ENCODE measurements around the gene CNIH2. TPM values are rescaled to one million over a fixed set of nuclear protein-coding genes. Genes with fewer than 3 reads are reported as not detected.

Gene CNIH2
- total and polyA plus RNA-seq, 2 of the 13 experiments (the other 11 are each of a cell fraction or from before 2014, with no cell fraction given): 0.60 to 0.69 TPM

DNA sequence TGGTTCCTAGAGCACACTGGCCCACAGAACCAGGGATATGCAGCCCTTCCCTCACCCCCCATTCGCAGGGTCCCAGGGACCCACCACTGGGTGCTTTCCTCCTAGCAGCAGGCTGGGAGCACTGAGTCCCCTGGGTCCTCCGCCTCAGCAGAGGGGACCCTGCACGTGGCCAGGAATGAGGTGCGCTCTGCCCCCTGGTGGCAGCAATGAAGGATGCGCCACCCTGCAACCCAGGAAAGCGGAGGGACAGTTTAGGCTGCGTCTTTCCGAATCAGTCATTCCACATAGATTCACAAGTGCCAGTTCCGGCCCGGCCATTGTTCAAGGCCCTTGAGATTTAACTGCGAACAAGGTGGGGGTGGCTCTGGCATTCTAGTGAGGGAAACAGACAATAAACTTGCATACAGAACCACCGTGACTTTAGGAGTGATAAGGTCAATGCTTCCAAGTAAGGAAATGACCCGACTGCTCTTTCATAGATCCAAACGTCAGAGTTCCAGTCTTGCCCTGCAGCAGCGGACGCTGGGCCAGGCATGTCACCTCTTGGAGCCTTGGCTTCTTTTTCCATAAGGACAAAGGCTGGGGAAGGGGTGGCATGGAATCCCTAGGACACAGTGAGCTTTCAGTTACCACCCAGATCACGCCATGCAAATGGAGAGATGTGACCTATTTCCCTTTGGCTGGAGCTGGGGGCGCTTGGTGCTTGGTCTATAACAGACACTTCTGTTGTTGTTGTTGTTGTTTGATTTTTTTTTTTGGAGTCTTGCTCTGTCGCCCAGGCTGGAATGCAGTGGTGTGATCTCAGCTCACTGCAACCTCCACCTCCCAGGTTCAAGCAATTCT is 50.5 kb downstream of the CNIH2 start (continued):
- TF ChIP-seq, protein P1, sequence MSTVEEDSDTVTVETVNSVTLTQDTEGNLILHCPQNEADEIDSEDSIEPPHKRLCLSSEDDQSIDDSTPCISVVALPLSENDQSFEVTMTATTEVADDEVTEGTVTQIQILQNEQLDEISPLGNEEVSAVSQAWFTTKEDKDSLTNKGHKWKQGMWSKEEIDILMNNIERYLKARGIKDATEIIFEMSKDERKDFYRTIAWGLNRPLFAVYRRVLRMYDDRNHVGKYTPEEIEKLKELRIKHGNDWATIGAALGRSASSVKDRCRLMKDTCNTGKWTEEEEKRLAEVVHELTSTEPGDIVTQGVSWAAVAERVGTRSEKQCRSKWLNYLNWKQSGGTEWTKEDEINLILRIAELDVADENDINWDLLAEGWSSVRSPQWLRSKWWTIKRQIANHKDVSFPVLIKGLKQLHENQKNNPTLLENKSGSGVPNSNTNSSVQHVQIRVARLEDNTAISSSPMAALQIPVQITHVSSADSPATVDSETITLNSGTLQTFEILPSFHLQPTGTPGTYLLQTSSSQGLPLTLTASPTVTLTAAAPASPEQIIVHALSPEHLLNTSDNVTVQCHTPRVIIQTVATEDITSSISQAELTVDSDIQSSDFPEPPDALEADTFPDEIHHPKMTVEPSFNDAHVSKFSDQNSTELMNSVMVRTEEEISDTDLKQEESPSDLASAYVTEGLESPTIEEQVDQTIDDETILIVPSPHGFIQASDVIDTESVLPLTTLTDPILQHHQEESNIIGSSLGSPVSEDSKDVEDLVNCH (CRISPR knock-in tag; IDR thresholded peaks at IDR 0.05): no peak
- TF ChIP-seq NKX3-1 (CRISPR knock-in tag; IDR thresholded peaks at IDR 0.05) (no peak), ZNF337 (CRISPR knock-in tag; IDR thresholded peaks at IDR 0.05; ENCODE audit: borderline replicate concordance, low read depth) (no peak), POGZ (CRISPR knock-in tag; IDR thresholded peaks at IDR 0.05) (no peak), ZBTB7B (CRISPR knock-in tag; IDR thresholded peaks at IDR 0.05) (peak; percentile 87), CCAR2 (optimal IDR thresholded peaks at IDR 0.05; ENCODE audit: low read depth, low read length) (no peak), TAF1 (CRISPR knock-in tag; IDR thresholded peaks at IDR 0.05) (peak; percentile 50; the same call in 1 of the 2 replicates), ZNF878 (CRISPR knock-in tag; IDR thresholded peaks at IDR 0.05) (peak; percentile 64; the same call in 1 of the 2 replicates), SMC3 (IDR thresholded peaks at IDR 0.05; ENCODE audit: low read length) (peak; percentile 75), SIX4 (CRISPR knock-in tag; IDR thresholded peaks at IDR 0.05) (no peak), CBX1 (IDR thresholded peaks at IDR 0.05; ENCODE audit: low read depth) (no peak), RAD21 (CRISPR knock-in tag; IDR thresholded peaks at IDR 0.05) (peak; percentile 87), ZFP62 (CRISPR knock-in tag; IDR thresholded peaks at IDR 0.05) (no peak), NR2F6 (IDR thresholded peaks at IDR 0.05) (0 out of 2 replicates have a peak, but pooled peaks have one; percentile 30), NR2F6 (CRISPR knock-in tag; IDR thresholded peaks at IDR 0.05) (peak; percentile 67), ZNF124 (CRISPR knock-in tag; IDR thresholded peaks at IDR 0.05) (peak; percentile 64; the same call in 1 of the 2 replicates), GZF1 (CRISPR knock-in tag; IDR thresholded peaks at IDR 0.05) (peak; percentile 72; the same call in 1 of the 2 replicates), FOXA1 (IDR thresholded peaks at IDR 0.05) (no peak), FOXA1 (CRISPR knock-in tag; IDR thresholded peaks at IDR 0.05) (no peak)
- TF ChIP-seq, protein P2, sequence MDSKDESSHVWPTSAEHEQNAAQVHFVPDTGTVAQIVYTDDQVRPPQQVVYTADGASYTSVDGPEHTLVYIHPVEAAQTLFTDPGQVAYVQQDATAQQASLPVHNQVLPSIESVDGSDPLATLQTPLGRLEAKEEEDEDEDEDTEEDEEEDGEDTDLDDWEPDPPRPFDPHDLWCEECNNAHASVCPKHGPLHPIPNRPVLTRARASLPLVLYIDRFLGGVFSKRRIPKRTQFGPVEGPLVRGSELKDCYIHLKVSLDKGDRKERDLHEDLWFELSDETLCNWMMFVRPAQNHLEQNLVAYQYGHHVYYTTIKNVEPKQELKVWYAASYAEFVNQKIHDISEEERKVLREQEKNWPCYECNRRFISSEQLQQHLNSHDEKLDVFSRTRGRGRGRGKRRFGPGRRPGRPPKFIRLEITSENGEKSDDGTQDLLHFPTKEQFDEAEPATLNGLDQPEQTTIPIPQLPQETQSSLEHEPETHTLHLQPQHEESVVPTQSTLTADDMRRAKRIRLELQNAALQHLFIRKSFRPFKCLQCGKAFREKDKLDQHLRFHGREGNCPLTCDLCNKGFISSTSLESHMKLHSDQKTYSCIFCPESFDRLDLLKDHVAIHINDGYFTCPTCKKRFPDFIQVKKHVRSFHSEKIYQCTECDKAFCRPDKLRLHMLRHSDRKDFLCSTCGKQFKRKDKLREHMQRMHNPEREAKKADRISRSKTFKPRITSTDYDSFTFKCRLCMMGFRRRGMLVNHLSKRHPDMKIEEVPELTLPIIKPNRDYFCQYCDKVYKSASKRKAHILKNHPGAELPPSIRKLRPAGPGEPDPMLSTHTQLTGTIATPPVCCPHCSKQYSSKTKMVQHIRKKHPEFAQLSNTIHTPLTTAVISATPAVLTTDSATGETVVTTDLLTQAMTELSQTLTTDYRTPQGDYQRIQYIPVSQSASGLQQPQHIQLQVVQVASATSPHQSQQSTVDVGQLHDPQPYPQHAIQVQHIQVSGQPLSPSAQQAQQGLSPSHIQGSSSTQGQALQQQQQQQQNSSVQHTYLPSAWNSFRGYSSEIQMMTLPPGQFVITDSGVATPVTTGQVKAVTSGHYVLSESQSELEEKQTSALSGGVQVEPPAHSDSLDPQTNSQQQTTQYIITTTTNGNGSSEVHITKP (CRISPR knock-in tag; IDR thresholded peaks at IDR 0.05; ENCODE audit: low read depth): no peak; the same call in 1 of the 2 replicates
- TF ChIP-seq, protein P3, sequence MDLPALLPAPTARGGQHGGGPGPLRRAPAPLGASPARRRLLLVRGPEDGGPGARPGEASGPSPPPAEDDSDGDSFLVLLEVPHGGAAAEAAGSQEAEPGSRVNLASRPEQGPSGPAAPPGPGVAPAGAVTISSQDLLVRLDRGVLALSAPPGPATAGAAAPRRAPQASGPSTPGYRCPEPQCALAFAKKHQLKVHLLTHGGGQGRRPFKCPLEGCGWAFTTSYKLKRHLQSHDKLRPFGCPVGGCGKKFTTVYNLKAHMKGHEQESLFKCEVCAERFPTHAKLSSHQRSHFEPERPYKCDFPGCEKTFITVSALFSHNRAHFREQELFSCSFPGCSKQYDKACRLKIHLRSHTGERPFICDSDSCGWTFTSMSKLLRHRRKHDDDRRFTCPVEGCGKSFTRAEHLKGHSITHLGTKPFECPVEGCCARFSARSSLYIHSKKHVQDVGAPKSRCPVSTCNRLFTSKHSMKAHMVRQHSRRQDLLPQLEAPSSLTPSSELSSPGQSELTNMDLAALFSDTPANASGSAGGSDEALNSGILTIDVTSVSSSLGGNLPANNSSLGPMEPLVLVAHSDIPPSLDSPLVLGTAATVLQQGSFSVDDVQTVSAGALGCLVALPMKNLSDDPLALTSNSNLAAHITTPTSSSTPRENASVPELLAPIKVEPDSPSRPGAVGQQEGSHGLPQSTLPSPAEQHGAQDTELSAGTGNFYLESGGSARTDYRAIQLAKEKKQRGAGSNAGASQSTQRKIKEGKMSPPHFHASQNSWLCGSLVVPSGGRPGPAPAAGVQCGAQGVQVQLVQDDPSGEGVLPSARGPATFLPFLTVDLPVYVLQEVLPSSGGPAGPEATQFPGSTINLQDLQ (CRISPR knock-in tag; IDR thresholded peaks at IDR 0.05): no peak
- TF ChIP-seq, protein P4, sequence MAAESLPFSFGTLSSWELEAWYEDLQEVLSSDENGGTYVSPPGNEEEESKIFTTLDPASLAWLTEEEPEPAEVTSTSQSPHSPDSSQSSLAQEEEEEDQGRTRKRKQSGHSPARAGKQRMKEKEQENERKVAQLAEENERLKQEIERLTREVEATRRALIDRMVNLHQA (CRISPR knock-in tag; IDR thresholded peaks at IDR 0.05): no peak

Measured in HepG2 (cell line).